ENCODE measurements around the gene CRX.
"Not testable (repeated sequence)": the region's sequence is repeated elsewhere in the genome, so short reads cannot be mapped to it uniquely, and the experiment has no call there.

Gene CRX

DNA sequence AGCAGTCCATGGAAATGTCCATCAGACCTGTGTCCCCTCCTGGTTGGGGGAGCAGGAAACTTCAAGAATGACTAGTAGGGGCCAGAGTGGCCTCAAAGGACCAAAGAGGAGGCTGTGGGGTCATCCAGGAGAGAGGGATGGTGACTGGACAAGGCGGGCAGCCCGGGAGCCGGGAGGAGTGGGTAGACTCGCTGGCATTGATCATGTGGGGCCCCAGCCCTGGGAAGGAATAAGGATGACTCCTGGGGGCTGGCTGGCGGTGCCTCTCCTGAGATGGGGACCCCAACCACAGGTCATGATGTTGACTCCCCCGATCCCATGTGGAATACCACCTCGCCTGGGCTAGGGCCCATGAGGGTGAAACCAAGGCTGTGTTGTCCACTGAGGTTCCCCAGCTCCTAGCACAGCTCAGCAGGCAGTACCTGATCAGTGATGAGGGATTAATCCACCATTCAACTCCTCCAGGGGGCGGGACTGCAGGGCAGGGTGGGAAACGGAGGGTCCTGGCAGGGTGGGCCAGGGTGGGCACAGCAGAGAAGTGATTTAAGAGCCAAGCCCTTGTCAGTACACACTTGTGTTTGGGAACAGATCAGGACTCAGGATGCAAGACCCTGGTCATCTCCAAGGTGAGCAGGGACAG lies 37.0 kb downstream of the CRX start, which contains the start of gene TPRX2:
TPRX2 (plus strand) TSS at position 590 of the 640 bp plus-strand sequence; CDS start at position 602, 12 bp downstream.
- DNase-seq = not testable (repeated sequence)

GRCh38 chr19:47859838-47860237 lies 38.1 kb downstream of the CRX start:
- not testable (repeated sequence) for DNase-seq

DNA sequence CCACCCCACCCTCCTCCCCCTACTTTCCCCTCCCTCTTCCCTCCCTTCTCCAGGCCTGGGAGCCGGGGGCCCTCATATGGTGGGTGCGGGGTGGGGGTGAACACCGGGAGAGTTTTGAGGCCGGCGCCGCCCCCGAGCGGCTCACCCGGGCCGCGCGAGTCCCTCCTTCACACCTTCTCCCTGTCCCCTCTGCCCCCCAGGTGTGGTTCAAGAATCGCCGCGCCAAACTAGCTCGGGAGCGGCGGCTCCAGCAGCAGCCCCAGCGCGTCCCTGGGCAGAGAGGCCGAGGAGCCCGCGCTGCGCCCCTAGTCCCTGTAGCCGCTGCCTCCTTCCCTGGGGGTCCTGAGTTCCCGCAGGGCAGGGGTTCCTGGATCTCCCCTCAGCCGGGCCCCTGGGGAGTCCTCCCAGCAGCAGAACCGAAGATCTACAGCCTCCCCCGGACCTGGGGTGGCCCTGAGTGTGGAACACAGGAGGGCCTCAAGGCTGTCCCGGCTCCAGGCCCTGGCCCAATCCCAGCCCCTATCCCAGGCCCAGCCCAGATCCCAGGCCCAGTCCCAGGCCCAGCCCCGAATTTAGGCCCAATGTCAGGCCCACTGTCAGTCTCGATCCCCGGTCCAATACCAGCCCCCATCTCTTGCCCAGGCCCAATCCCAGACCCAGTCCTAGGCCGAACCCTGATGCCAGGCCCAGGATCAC lies 39.0 kb downstream of the CRX start:
- DNase-seq = no peak

DNA sequence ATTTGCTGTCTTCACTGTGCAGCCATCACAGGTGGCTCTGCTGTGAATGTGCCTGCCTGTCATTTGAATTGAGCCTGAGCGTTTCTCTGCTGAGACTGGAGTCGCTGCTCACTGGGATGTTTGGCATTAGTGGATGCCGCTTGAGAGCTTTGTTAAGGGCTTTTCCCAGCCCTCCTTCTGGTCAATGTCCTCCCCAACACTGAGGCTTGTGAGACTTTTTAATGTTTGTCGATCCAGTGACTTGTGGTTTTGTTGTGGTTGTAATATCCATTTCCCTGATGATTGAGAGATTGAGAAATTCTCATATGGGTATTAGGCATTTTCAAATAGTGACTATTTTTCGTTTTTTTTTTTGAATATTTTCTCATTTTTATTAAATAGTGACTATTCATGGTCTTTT lies 39.9 kb downstream of the CRX start:
- DNase-seq = no peak

- peak in 51 of 56 donors; percentile 7 to 89 (median 51) for DNase-seq
Measured at GRCh38 chr19:47863514-47863936, 41.8 kb downstream of the CRX start.

DNA sequence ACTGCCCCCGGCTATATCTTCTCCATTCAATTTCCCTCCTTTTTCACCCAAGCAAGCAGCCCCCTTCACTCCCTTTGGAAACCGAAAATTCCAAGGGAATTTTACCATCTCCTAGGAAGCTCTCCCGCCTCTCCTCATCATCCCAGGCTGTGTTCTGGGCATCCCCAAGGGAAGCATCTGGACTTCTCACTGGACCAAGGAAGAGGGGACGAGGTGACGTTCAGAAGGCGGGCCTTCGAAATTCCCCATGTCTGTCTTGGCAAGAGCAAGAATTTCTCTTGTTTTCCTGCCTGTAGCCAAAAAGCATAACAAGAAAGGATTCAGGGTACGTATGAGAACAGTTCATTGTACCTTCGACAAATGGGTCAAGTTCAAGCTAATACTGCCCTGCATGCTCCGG lies 43.4 kb downstream of the CRX start:
- DNase-seq = no peak

- no peak for DNase-seq
Measured at GRCh38 chr19:47878906-47879305, 57.2 kb downstream of the CRX start.

- not testable (repeated sequence) for DNase-seq
Measured at GRCh38 chr19:47879385-47879784, 57.6 kb downstream of the CRX start.

DNA sequence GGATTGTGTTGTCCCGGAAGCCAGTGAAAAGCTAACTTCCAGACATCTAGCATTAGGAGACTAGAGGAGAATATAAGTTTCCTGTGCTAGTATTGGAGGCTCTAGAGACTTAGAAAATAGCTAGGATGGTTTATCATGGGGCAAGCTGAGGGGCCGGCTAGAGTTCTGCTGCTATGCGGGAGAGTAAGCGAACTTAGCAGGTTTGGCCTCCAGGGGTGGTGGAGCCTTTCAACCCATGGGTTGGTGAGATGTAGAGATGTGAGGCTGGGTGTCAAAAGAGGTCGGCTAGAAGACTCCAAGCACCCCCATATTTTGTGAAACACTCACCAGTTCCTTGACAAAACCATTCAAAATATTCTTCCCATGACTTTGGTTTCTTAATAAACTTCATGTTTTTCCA lies 60.0 kb downstream of the CRX start:
- no peak for DNase-seq

- no peak for DNase-seq
Measured at GRCh38 chr19:47882890-47883289, 61.2 kb downstream of the CRX start.

DNA sequence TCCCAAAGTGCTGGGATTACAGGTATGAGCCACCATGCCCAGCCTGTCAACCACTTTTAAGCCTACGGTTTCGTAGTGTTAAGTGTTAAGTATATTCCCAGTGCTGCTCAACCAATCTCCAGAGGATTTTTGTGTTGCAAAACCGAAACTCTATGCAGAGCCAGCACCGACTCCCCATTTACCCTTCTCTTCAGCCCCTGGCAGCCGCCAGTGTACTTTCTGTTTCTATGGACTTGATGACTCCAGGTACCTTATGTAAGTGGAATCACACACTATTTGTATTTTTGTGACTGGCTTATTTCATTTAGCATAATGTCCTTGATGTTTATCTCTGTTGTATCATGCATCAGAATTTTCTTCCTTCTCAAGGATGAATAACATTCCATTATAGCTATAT lies 63.3 kb downstream of the CRX start:
- no peak for DNase-seq

DNA sequence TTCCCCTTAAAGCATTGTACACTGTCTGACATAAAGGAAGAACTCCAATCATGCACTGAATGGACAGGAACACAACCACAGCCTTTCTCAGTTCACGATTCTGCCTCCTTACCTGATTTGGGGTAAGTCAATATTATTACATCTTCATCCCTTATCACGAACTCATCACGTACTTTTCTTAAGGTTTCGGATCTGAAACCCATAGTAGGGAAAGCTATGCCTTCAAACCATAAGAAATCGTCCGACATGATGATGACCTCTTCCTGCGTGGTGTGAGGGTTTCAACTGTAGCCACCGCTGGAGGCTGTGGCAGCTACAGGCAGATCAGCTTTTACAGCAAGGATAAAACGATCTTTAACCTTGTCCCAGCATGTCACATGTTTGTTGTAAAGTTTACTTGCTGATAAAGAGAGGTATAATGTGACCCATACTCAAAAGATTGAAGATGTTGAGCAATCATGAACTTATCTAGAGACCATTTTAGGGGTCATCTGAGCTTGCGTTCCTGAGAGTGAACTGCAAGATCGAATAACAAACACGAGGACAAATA lies 64.3 kb downstream of the CRX start, which contains the start of gene SULT2A1:
SULT2A1 (minus strand) TSS at position 306 of the 550 bp plus-strand sequence; CDS start at position 248, 58 bp downstream.
- DNase-seq = no peak

DNA sequence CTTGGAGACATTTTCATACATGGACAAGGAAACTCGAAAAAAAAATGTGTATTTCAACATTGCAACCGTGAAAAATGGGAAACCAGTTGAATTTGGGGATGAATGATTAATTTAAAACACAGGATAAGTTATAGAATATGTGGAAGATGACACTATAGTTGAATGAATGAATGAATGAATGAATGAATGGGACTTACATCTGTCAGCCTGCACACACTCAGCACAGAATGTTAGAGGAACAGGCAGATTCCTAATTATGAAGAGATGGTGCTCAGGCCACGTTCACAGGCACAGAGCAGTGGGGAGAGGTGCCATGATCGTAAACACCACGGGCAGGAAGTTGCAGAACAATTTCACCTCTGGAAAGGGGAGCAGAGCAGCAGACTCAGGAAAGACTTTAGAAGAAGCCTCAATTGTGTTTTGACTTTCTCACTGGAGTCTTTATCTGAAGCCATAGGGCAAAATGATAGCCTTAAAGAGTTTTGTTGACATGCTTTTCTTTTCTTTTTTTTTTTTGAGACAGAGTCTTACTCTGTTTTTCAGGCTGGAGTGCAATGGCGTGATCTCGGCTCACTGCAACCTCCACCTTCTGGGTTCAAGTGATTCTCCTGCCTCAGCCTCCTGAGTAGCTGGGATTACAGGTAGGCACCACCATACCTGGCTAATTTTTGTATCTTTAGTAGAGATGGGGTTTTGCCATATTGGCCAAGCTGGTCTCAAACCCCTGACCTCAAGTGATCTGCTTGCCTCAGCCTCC lies 69.3 kb downstream of the CRX start:
- DNase-seq = no peak

GRCh38 chr19:47891622-47891922 lies 69.8 kb downstream of the CRX start:
- no peak for DNase-seq

- DNase-seq = no peak
Measured at GRCh38 chr19:47891923-47892666, 70.4 kb downstream of the CRX start.
